Measurements from ENCODE around the gene ZNF462. TPM values are rescaled to one million over a fixed set of nuclear protein-coding genes. Genes with fewer than 3 reads are reported as not detected.

Gene ZNF462
- total and polyA plus RNA-seq, 2 of the 4 experiments (the other 2 are of a cell fraction), result 6.1 to 18.8 TPM

DNA sequence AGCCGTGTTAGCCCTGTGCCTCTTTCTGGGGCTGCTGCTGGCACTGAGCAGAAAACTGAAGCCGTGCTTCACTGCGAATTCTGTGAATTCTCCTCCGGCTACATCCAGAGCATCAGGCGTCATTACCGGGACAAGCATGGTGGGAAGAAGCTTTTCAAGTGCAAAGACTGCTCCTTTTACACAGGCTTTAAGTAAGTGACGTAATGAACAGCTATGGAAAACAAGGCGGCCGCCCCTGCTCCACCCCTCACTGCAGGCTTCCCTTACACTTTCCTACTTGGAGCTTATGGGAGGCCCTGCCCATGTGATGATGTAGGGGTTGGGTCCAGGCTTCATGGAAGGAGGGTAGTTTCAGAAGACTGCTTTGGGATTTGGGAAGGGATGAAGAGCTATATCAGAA lies 109.1 kb downstream of the ZNF462 start:
- H3K18ac ChIP-seq (ENCODE audit: low read depth, low read length), result no peak overlapping the region
- no peaks in the 10 kb centered on the region for H3K27me3 ChIP-seq (ENCODE audit: control insufficient read depth, insufficient read depth, low read length)
- dilution Hi-C loops (cut with HindIII; ENCODE audit: low sequenced_read_pairs, unreplicated experiment), result no loop called here
- H3K9ac ChIP-seq (ENCODE audit: low read depth, low read length), result no peak overlapping the region
- no peak overlapping the region for H2AK5ac ChIP-seq (ENCODE audit: low read depth, low read length)
- no peak overlapping the region for H3K4me3 ChIP-seq (ENCODE audit: insufficient read depth, low read depth, low read length)
- H4K5ac ChIP-seq (ENCODE audit: low read depth, low read length), result no peak overlapping the region
- no peak overlapping the region for H3K56ac ChIP-seq (ENCODE audit: extremely low read depth, insufficient read depth, low read length)
- no peak overlapping the region for H2BK20ac ChIP-seq (ENCODE audit: low read depth, low read length)
- no peak overlapping the region for H2AK9ac ChIP-seq (replicated peaks; ENCODE audit: low read depth, low read length, poor library complexity)
- no TSS peak for BruUV-seq (replicated peaks)
- TF ChIP-seq MAZ (IDR thresholded peaks at IDR 0.05; ENCODE audit: borderline replicate concordance, low read depth, low read length) (no peak), FOS (IDR thresholded peaks at IDR 0.05; ENCODE audit: low read depth, low read length) (no peak), POLR2A (IDR thresholded peaks at IDR 0.05; ENCODE audit: low read depth, low read length) (no peak), RFX5 (IDR thresholded peaks at IDR 0.05; ENCODE audit: low read depth, low read length) (no peak), MAFK (IDR thresholded peaks at IDR 0.05; ENCODE audit: low read depth, low read length) (no peak), USF2 (IDR thresholded peaks at IDR 0.05; ENCODE audit: low read depth, low read length) (no peak), RAD21 (IDR thresholded peaks at IDR 0.05; ENCODE audit: low read length) (no peak), CHD1 (IDR thresholded peaks at IDR 0.05; ENCODE audit: low read depth, low read length) (no peak)
- peaks cover 31% of the 10 kb centered on the region for H3K36me3 ChIP-seq (ENCODE audit: control insufficient read depth, insufficient read depth, low read length)
- H3K4me2 ChIP-seq (ENCODE audit: low read depth, low read length), result no peak overlapping the region
- H3K9me3 ChIP-seq (ENCODE audit: control insufficient read depth, insufficient read depth, low read length), result no peaks in the 10 kb centered on the region
- no peaks in the 10 kb centered on the region for H3K79me1 ChIP-seq (ENCODE audit: low read depth in 1 of 2, low read length in 2 of 2)
- ATAC-seq (ENCODE audit: low read depth) (no peak), DNase-seq (no peak)
- in situ Hi-C loops (cut with MboI; ENCODE audit: low sequenced_read_pairs), result no loop called here
- ChIA-PET CTCF (no interaction called here), POLR2A (ENCODE audit: unreplicated experiment) (no interaction called here)
- H2BK15ac ChIP-seq (ENCODE audit: low read depth, low read length), result no peak overlapping the region
- intact Hi-C loops (cut with micrococcal nuclease), result no loop called here
- H2AFZ ChIP-seq (replicated peaks; ENCODE audit: low read length, poor library complexity), result no peak overlapping the region
- 0 out of 2 replicates have a peak, but pooled peaks cover 2% of the 10 kb centered on the region for H3K4me1 ChIP-seq (ENCODE audit: control insufficient read depth, insufficient read depth, low read length)
- 100% methylated on average over 1 of the region's 9 CpGs; no CpG with 5 or more reads in 1 of the 2 experiments for WGBS, 2 experiments (ENCODE audit: extremely low coverage in 2 of 2, insufficient read length in 1 of 2)
- H4K91ac ChIP-seq (ENCODE audit: insufficient read depth, low read depth, low read length), result no peak overlapping the region
- no peak overlapping the region for H4K8ac ChIP-seq (ENCODE audit: low read depth in 2 of 2, low read length in 2 of 2)
- no peak overlapping the region for H3K27ac ChIP-seq (ENCODE audit: insufficient read depth, low read length)
- no peaks in the 10 kb centered on the region for H4K20me1 ChIP-seq (ENCODE audit: insufficient read depth, low read length)
- H2BK120ac ChIP-seq (ENCODE audit: low read depth, low read length), result no peak overlapping the region
- peaks cover 3% of the 10 kb centered on the region; the same call in 1 of the 2 replicates for H3K9me1 ChIP-seq (ENCODE audit: insufficient read depth, low read length)
- H2BK5ac ChIP-seq (ENCODE audit: low read depth, low read length, poor library complexity, severe bottlenecking), result no peak overlapping the region
- no peak overlapping the region for H3K23ac ChIP-seq (ENCODE audit: low read depth, low read length)
- H3K14ac ChIP-seq (replicated peaks; ENCODE audit: low read depth, low read length), result no peak overlapping the region
- no peak overlapping the region for H3K4ac ChIP-seq (ENCODE audit: low read depth, low read length)
